SJSA1 (cell line): ENCODE data around the gene GAMT. TPM values are rescaled to one million over a fixed set of nuclear protein-coding genes. Genes with fewer than 3 reads are reported as not detected.
"Not testable (repeated sequence)": the region's sequence is repeated elsewhere in the genome, so short reads cannot be mapped to it uniquely, and the experiment has no call there.

Source experiments
- DNase-seq, 2 experiments: peaks; one replicate each; pipeline ENCODE4 v3.0.0-alpha.2; 2015 to 2020; ENCODE audit warnings: low spot score in 2 of 2, low read depth in 1 of 2
- H3K27ac ChIP-seq: fragments of 250-450 bp; sonication (Bioruptor Pico); 2 replicates; pipeline ENCODE4 v1.5.1; 2020; ENCODE audit warnings: mild to moderate bottlenecking, moderate library complexity
- H3K27me3 ChIP-seq: fragments of 250-450 bp; sonication (Bioruptor Pico); replicated peaks from 2 replicates; pipeline ENCODE4 v1.5.1; 2020; ENCODE audit warnings: mild to moderate bottlenecking, moderate library complexity
- H3K36me3 ChIP-seq: fragments of 250-450 bp; sonication (Bioruptor Pico); 2 replicates; pipeline ENCODE4 v1.5.1; 2020; ENCODE audit warnings: mild to moderate bottlenecking
- H3K4me1 ChIP-seq: fragments of 250-450 bp; sonication (Bioruptor Pico); replicated peaks from 2 replicates; pipeline ENCODE4 v1.6.1; 2021; ENCODE audit warnings: mild to moderate bottlenecking
- H3K4me3 ChIP-seq: fragments of 250-450 bp; sonication (Bioruptor Pico); 2 replicates; pipeline ENCODE4 v1.5.1; 2020; ENCODE audit warnings: mild to moderate bottlenecking
- H3K9me3 ChIP-seq: fragments of 250-450 bp; sonication (Bioruptor Pico); replicated peaks from 2 replicates; pipeline ENCODE4 v1.5.1; 2020; ENCODE audit warnings: mild to moderate bottlenecking
- total RNA-seq: library from RNA; depleted of rRNA; stranded (reverse); fragments of >200 nt; shearing (Covaris generic); gene quantifications from 2 replicates; pipeline ENCODE4 v1.2.3, GENCODE V29; 2014

Gene GAMT
- total RNA-seq, 1 experiment from 2014 or later, result 35.8 TPM

GRCh38 chr19:1420085-1420484 lies 18.7 kb upstream of the GAMT start:
- not testable (repeated sequence) for H3K4me1 ChIP-seq, H3K27ac ChIP-seq, DNase-seq, H3K9me3 ChIP-seq, H3K4me3 ChIP-seq, H3K27me3 ChIP-seq
- H3K36me3 ChIP-seq, result peaks cover 85% of the 10 kb centered on the region

- H3K27me3 ChIP-seq, result no peaks in the 10 kb centered on the region
- no peak overlapping the region for H3K27ac ChIP-seq
- DNase-seq, result no peak
- H3K9me3 ChIP-seq, result no peaks in the 10 kb centered on the region; the same call in 1 of the 2 replicates
- no peaks in the 10 kb centered on the region for H3K4me1 ChIP-seq
- H3K4me3 ChIP-seq, result no peak overlapping the region
- H3K36me3 ChIP-seq, result peaks cover 84% of the 10 kb centered on the region
Measured at GRCh38 chr19:1418951-1419738, 17.8 kb upstream of the GAMT start.

DNA sequence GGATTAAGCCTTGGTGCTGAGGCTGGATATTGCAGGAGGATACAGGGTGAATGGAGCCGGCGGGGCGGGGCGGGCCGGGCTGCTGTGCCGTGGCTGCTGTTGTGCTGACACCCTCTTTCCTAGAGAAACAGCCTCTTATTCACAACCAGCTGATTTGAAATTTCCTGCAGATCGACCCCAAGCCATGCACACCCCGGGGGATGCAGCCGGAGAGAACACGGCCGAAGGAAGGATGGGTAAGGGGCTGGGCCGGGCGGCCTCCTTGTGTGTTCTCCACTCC lies 17.1 kb upstream of the GAMT start:
- H3K27ac ChIP-seq, result no peak overlapping the region
- H3K36me3 ChIP-seq, result peaks cover 86% of the 10 kb centered on the region
- H3K27me3 ChIP-seq, result no peaks in the 10 kb centered on the region
- no peaks in the 10 kb centered on the region; the same call in 1 of the 2 replicates for H3K9me3 ChIP-seq
- no peaks in the 10 kb centered on the region for H3K4me1 ChIP-seq
- H3K4me3 ChIP-seq, result no peak overlapping the region
- no peak for DNase-seq

DNA sequence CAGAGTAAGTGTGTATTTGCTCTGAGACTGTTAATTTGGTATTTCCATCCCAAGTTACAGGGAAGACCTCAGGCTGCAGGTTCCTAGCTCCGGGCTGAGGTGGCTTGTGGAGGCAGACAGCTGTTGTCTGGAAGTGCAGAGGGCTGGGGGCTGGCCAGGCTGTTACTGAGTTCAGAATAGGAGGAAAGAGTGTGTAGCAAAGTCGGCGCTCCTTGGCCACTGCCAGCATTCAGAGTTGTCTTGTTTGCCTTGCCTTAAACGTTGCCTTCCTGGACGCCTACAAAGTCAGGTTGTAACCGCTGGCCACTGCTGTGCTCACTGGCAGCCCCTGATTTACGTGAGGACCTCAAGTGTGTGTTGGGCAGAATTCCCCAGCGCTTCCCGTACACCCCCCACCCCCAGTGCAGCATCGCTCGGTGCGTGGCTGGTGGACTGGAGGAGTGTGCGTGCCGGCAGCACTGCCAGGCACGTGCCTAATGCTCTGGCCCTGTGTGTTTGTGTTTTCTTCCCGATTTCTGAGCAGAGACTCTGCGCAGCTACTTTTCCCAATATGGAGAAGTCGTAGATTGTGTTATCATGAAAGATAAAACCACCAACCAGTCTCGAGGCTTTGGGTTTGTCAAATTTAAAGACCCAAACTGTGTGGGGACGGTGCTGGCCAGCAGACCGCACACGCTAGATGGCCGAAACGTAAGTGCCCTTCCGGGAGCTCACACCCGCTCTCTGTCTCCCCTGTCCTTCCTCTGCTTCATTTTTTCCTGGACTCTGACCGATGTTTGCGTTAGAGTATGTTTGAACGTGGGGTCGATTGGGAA lies 16.5 kb upstream of the GAMT start:
- H3K36me3 ChIP-seq, result peaks cover 86% of the 10 kb centered on the region

GRCh38 chr19:1417145-1417544 lies 15.8 kb upstream of the GAMT start:
- H3K27me3 ChIP-seq, result no peaks in the 10 kb centered on the region
- DNase-seq, result no peak
- H3K4me3 ChIP-seq, result no peak overlapping the region
- H3K36me3 ChIP-seq, result peaks cover 84% of the 10 kb centered on the region
- no peaks in the 10 kb centered on the region for H3K9me3 ChIP-seq
- no peaks in the 10 kb centered on the region for H3K4me1 ChIP-seq
- no peak overlapping the region for H3K27ac ChIP-seq

More for the DNA sequence above, 16.5 kb upstream of the GAMT start:
- Histone ChIP-seq H3K9me3 (no peaks in the 10 kb centered on the region), H3K27ac (no peak overlapping the region), H3K27me3 (no peaks in the 10 kb centered on the region), H3K4me3 (no peak overlapping the region), H3K4me1 (no peaks in the 10 kb centered on the region)
- no peak for DNase-seq

- Histone ChIP-seq H3K27ac (no peak overlapping the region), H3K4me3 (no peak overlapping the region), H3K27me3 (no peaks in the 10 kb centered on the region), H3K9me3 (no peaks in the 10 kb centered on the region), H3K36me3 (peaks cover 83% of the 10 kb centered on the region), H3K4me1 (no peaks in the 10 kb centered on the region)
- no peak for DNase-seq
Measured at GRCh38 chr19:1416014-1416841, 14.9 kb upstream of the GAMT start.

- Histone ChIP-seq H3K4me1 (peaks cover 23% of the 10 kb centered on the region), H3K27ac (no peak overlapping the region)
Measured at GRCh38 chr19:1412995-1413800, 11.9 kb upstream of the GAMT start.

GRCh38 chr19:1412323-1412923 lies 11.1 kb upstream of the GAMT start:
- no peaks in the 10 kb centered on the region for H3K27me3 ChIP-seq
- no peak for DNase-seq
- H3K36me3 ChIP-seq, result peaks cover 92% of the 10 kb centered on the region
- H3K27ac ChIP-seq, result no peak overlapping the region
- H3K9me3 ChIP-seq, result no peaks in the 10 kb centered on the region; the same call in 1 of the 2 replicates
- H3K4me3 ChIP-seq, result no peak overlapping the region
- H3K4me1 ChIP-seq, result peaks cover 23% of the 10 kb centered on the region

More at GRCh38 chr19:1412995-1413800, 11.9 kb upstream of the GAMT start:
- no peaks in the 10 kb centered on the region for H3K27me3 ChIP-seq
- H3K9me3 ChIP-seq, result no peaks in the 10 kb centered on the region
- H3K36me3 ChIP-seq, result peaks cover 92% of the 10 kb centered on the region
- H3K4me3 ChIP-seq, result no peak overlapping the region
- no peak for DNase-seq

- Histone ChIP-seq H3K36me3 (peaks cover 83% of the 10 kb centered on the region), H3K9me3 (no peaks in the 10 kb centered on the region; the same call in 1 of the 2 replicates), H3K4me1 (peaks cover 29% of the 10 kb centered on the region), H3K27me3 (no peaks in the 10 kb centered on the region), H3K27ac (no peak overlapping the region), H3K4me3 (no peak overlapping the region)
- DNase-seq, result no peak
Measured at GRCh38 chr19:1411255-1412191, 10.2 kb upstream of the GAMT start.

DNA sequence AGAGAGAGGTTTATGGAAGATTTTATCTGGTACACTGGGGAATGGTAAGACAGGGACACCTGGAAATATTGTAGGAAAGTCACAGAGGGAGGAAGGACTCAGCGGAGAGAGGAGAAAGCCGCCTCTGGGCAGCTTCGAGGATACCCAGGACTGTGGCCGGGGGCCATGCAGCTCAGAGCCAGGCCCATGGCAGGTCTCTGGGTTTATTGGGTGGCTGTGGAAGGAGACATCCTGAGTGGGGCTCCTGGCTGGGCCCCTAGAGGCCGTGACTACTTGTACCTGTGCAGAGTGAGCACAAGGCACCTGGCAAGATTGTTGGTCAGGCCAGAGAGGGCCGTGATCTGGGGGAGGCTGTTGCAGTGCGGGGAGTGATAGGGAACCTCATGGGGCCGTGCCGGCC lies 9.4 kb upstream of the GAMT start:
- no peak overlapping the region for H3K4me3 ChIP-seq
- no peak for DNase-seq
- no peaks in the 10 kb centered on the region; the same call in 1 of the 2 replicates for H3K9me3 ChIP-seq
- peaks cover 75% of the 10 kb centered on the region for H3K36me3 ChIP-seq
- no peak overlapping the region for H3K27ac ChIP-seq
- no peaks in the 10 kb centered on the region for H3K27me3 ChIP-seq
- H3K4me1 ChIP-seq, result peaks cover 30% of the 10 kb centered on the region

DNA sequence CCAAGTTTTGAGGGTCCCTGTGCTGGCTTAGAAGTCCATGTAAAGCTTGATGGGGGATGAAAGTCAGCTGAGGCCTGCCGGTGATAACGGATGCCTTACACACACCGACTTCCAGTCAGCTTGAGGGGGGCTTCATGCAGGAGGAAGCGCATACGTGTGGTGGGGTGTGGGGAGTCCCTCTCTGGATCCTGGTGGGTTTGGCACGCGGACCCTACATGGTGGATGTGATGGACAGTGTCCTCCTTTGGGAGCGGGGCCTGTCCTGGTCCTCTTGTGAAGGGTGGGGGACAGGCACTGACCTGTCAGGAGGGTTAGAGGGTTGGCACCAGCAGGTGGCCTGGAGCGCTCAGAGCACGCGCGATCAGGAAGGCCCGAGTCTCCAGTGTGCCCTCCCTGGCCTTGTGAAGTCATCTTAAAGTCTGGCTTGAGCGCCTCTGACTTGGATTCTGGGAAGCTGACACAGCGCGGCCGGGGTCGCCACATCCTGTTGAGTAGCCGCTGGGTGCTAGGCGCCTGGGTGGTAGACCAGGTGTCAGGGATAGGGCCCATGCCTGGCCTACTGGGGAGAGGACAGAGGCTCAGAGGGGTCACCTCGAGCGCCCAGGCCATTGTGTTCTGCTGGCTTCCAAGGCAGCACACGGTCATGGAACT lies 8.9 kb upstream of the GAMT start:
- no peak for DNase-seq
- H3K27ac ChIP-seq, result no peak overlapping the region
- peaks cover 30% of the 10 kb centered on the region for H3K4me1 ChIP-seq
- H3K36me3 ChIP-seq, result peaks cover 71% of the 10 kb centered on the region
- H3K27me3 ChIP-seq, result no peaks in the 10 kb centered on the region
- no peak overlapping the region for H3K4me3 ChIP-seq
- no peaks in the 10 kb centered on the region; the same call in 1 of the 2 replicates for H3K9me3 ChIP-seq
